Measurements from ENCODE around the gene ATP2A3.

DNA sequence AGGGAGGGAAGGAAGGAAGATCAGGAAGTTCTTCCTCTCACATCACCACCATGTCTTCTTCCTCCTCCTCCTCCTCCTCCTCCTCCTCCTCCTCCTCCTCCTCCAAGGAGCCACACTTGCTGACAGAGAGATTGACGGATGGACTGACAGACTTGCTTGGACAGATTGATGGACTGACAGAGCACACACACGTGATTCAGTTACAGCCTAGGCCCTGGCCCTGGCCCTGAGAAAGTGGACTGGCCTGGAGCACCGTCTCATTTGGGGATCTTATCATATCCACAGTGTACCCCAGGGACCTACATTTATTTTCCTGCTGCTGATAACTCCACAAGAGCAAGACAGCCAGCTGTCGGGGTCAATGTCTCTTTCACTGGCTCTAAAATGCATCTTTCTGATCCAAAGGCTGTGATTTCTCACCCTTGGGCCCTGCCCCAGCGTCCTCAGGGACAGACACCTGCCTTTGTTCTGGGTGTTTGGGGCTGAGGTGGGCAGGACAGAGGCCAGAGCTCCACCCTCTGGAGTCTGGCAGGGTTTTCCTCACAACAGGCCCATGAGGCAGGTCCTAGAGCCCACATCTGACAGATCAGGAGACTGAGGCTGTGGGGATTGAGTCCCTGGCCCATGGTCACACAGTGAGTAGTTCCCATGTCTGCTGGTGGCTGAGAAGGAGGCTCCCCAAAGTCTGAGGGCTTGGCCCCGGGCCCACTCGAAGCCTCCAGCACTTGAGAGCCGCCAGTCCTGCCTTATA is 45.7 kb downstream of the ATP2A3 start:
- TF ChIP-seq, protein P1, sequence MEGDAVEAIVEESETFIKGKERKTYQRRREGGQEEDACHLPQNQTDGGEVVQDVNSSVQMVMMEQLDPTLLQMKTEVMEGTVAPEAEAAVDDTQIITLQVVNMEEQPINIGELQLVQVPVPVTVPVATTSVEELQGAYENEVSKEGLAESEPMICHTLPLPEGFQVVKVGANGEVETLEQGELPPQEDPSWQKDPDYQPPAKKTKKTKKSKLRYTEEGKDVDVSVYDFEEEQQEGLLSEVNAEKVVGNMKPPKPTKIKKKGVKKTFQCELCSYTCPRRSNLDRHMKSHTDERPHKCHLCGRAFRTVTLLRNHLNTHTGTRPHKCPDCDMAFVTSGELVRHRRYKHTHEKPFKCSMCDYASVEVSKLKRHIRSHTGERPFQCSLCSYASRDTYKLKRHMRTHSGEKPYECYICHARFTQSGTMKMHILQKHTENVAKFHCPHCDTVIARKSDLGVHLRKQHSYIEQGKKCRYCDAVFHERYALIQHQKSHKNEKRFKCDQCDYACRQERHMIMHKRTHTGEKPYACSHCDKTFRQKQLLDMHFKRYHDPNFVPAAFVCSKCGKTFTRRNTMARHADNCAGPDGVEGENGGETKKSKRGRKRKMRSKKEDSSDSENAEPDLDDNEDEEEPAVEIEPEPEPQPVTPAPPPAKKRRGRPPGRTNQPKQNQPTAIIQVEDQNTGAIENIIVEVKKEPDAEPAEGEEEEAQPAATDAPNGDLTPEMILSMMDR (IDR thresholded peaks at IDR 0.05): no peak
- no peak for TF ChIP-seq POLR2A (IDR thresholded peaks at IDR 0.05)
